GM12892 (cell line): ENCODE results near the gene TBC1D19.

Source experiments
- POLR2A ChIP-seq: IDR thresholded peaks from 2 replicates; pipeline ENCODE4 v1.6.1; 2011; ENCODE audit warnings: low read depth, low read length, control low read depth
- POLR2AphosphoS5 ChIP-seq: IDR thresholded peaks from 2 replicates; pipeline ENCODE4 v1.6.1; 2011; ENCODE audit warnings: low read depth, low read length, control low read depth
- TAF1 ChIP-seq: IDR thresholded peaks from 2 replicates; pipeline ENCODE4 v1.6.1; 2011; ENCODE audit warnings: low read depth, mild to moderate bottlenecking, control low read depth, low read length, borderline replicate concordance

GRCh38 chr4:26772096-26772873, 188.4 kb downstream of the TBC1D19 start:
- TF ChIP-seq POLR2AphosphoS5 = no peak
- TF ChIP-seq TAF1 = no peak
- no peak for TF ChIP-seq POLR2A
